ENCODE results near the gene ZNF423.

The ZNF423 gene

DNA sequence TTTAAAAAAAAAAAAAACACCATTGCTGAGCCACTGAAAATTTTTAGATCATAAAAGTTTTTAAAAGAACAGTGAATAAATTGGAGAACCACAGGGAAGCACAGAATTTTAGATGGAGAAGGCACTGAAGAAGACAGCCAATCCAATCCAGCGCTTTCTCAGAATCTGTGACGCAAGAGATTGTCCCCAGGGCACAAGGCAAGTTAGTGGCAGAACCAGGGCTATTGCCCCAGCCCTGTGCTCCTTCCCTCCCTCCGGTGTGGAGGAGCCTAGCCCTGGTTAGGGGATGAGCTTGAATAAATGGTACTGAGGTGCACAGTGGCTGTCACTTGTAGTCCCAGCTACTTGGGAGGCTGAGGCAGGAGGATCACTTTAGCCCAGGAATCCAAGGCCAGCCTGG is 108.3 kb downstream of the ZNF423 start:
- no peak for DNase-seq

- no peak for DNase-seq
These were observed 109.4 kb downstream of the ZNF423 start for GRCh38 chr16:49746545-49746944.

GRCh38 chr16:49745311-49745747 is 110.6 kb downstream of the ZNF423 start:
- DNase-seq, result no peak

DNA sequence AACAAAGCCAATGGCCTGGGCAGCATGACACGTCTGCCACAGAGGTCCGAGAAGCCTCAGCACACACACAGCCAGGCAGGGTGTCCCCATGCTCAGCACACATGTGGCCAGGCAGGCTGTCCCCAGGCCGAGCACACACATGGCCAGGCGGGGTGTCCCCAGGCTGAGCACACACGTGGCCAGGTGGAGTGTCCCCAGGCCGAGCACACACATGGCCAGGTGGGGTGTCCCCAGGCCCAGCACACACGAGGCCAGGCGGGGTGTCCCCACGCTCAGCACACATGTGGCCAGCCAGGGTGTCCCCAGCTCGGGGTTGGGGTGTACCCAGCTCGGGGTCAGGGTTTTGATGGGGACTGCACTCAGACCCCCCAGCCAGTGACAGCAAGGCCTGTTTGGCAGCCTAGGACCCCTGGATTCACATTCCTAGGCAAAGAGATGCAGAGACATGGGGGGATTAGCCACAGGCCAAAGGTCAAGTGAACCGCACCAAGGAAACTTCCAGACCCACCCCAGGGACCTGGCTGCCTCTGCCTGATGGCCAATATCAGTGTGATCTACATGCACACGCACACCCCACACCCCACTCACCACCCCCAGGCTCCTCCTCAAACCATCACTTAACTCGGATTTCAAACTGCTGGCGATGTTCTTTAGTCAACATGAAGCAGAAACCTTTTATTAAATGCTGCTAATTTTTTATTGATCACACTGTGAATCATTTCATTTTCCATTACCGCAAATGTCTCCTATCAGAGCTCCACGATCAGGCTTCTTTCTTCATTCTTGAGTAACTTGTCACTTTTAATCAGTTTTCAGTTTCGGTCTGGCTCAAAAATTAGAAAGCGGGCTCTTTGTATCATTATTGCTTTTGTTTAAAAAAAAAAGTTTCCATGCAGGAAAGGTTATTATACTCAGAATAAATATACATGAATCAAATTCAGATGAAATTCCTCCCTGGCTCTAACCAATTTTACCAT is 111.4 kb downstream of the ZNF423 start:
- no peak for DNase-seq

DNA sequence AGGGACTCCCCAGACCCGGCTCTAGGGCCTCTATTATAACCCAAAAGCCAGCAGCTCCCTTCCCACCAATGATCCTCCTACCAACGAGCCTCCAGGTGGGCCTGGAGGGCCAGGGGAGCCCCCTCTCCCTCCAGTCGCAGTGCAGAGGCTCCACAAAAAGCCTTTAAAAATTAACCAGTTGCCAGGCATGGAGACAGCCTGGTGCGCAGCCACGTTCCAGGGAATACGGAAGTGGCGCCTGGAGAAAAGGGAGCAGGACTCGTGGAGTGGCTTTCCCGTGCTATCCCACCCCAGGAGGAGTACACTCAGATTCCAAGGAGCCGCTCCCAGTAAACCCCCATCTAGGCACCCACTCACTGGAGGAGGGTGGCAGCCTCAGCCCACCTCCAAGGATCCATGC is 112.3 kb downstream of the ZNF423 start:
- no peak for DNase-seq

DNA sequence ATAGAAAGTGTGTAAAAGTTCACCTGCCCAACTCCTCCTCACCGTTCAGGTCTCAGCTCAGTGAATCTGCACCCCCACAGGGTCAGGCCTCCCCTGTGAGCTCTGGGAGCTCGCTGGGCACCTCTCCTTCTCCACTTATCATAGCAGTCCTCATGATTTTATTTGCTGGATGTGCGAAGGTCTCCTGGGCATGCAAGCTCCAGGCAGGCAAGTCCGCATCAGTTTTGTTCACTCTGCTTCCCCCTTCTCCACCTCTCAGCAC is 112.8 kb downstream of the ZNF423 start:
- no peak for DNase-seq

GRCh38 chr16:49742428-49743202 is 113.3 kb downstream of the ZNF423 start:
- no peak for DNase-seq

GRCh38 chr16:49740256-49740655 is 115.7 kb downstream of the ZNF423 start:
- DNase-seq, result no peak

DNA sequence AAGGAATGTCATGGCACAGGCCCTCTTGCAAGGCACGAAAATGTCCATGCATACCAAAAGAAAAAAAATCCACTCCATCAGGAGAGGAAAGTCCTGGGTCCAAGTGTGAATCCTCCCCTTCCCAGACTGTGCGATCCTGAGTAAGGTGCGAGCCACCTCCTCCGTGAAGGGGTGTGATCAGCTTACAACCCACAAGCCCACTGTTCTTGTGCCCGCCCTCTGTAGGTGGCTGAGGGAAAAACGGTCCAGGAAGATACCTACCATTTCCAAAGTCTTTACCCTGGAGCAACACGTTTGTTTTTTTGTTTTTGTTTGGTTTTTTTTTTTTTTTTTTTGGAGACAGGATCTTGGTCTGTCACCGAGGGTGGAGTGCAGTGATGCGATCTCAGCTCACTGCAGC is 116.5 kb downstream of the ZNF423 start:
- no peak for DNase-seq

DNA sequence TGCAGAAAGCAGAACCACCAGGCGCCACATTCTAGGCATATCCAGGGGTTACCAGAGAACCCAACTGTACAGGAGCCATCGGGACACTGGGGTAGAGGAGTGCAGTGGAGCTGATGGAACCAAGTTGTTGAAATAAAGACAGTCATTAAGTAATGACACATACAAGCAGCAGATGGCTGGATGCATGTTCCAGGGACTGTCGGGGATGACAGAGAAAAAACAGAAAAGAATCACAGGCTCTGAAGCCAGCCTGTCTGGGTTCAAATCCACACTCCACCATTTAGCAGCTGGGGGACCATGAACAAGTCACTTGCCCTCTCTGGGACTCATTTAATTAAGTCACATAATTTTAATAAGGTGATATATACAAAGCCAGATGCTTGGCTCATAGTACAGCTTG is 117.1 kb downstream of the ZNF423 start:
- DNase-seq, result no peak

DNA sequence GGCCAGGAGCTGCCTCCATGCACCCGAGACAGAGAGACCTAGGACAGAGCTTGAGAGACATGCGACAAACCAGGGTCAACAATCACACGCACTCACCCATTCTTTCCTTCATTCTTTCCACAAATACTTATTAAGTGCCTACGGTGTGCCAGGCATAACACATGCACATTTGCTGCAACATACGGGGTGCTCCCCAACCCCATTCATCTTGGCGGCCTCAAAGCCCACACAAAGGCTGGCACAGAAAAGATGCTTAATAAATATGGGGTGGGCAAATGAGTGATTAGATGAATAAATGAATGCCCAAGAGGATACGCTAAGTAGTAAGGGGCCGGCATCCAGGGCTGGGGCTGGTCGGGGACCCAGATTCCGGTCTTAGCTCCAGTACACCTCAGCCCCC is 117.9 kb downstream of the ZNF423 start:
- DNase-seq, result no peak

DNA sequence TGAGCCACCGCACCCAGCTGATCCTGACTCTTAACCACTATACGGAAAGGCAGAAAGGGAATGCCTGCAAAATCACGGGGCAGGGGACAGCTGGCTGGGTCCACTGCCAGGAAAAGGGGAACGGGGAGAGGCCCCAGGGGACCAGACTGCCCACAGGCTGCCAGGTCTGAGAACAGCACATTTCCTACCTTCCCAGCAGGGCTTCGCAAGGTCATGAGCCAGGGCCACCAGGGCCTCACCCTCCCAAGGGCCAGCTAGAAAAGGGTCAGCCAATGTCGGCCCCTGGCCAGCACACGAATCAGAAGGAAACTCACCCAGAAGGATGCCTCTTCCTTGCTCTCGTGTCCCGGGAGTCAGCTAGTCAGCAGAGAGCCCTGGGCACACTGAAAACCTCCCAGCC is 118.4 kb downstream of the ZNF423 start:
- no peak for DNase-seq

- no peak for DNase-seq
These were observed 121.6 kb downstream of the ZNF423 start for GRCh38 chr16:49734331-49734730.

DNA sequence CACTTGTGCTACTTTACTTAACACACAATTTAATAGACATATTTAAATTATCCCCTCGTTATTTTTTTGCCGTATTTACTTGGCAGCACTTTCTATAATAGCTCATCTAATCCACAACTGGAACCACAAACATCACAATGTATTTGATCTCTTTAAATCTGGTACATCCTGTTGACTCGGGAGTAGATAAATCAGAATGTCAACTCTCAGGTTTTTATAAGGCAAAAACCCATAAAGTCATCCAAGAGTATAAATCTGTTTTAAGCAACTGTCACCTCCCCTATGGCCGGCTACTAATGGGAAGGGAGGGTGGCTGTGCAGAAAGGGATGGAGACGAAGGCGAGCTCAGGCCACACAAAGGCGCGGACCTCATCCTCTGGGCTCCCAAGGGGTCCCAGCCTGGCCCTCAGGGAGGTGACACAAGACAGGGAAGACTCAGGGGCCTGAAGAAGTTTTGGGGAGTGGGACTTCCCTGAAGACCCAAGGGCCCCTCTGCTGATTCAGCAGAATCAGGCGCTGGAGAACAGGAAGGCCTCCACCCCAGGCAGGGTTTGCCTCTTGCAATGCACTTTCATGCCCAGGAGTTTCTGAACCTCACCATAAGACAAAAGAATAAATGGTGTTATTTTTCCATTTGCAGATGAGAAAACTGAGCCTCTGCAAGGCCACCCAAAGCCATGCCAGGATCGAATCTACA is 122.5 kb downstream of the ZNF423 start:
- DNase-seq, result no peak

DNA sequence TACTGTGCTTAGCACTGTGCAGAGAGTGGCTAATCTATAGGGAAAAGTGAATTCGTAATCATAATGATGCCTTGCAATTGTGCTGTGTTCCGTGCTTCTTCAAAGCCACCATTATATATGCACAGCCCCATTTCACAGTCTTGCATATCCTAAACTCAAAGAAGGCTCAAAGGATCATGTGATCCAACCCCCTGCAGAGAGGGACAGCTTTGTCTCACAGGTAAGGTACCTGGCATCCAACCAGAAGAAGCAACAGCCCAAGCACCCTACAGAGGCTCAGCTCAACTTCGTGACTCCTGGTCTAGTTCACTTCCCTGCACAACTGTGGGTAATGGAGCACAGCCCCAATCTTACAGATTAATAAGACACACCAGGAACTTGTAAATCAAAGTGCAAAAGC is 124.0 kb downstream of the ZNF423 start:
- DNase-seq, result no peak

GRCh38 chr16:49730772-49731171 is 125.1 kb downstream of the ZNF423 start:
- no peak for DNase-seq

GRCh38 chr16:49727611-49728010 is 128.3 kb downstream of the ZNF423 start:
- DNase-seq, result no peak

- DNase-seq, result no peak
These were observed 129.8 kb downstream of the ZNF423 start for GRCh38 chr16:49726155-49726554.

DNA sequence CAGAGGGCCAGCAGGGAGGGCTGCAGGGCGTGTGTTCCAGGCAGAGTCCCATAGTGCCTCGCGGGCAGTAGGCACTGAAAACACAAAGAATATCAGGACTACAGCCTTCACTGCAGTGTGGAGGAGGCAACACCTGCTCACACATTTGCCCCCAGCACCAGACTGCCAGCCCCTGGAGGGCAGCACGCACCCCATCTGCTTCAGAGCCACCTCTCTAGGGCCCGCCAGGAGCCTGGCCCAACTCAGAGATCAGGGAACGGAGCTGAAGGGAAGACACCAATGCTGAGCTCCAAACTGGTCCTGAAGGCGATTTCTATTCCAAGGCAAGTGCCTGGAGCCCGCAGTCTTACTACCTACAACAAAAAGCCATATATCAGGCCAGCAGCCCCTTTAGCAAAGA is 130.3 kb downstream of the ZNF423 start:
- no peak for DNase-seq

DNA sequence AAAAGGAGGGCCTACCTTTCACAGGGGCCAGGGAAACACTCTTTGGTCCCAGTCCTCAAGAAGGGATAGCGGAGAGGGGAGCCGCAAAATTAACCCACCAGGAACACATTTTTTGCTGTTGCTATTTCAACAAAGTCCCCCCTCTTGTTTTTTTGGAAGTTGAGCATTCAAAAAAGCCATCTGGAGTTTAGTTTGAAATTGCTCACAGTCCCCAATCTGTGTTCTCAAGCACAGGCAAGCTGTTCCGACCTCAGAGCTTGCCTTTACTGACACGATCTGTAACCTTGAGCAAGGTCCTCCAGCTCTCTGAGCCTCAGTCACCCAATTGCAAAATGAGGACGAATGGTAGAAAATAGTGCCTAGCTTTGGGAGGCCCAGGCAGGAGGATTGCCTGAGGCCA is 131.1 kb downstream of the ZNF423 start:
- no peak for DNase-seq

- DNase-seq, result no peak
These were observed 132.6 kb downstream of the ZNF423 start for GRCh38 chr16:49723310-49723709.

GRCh38 chr16:49720225-49720624 is 135.7 kb downstream of the ZNF423 start:
- DNase-seq, result no peak

DNA sequence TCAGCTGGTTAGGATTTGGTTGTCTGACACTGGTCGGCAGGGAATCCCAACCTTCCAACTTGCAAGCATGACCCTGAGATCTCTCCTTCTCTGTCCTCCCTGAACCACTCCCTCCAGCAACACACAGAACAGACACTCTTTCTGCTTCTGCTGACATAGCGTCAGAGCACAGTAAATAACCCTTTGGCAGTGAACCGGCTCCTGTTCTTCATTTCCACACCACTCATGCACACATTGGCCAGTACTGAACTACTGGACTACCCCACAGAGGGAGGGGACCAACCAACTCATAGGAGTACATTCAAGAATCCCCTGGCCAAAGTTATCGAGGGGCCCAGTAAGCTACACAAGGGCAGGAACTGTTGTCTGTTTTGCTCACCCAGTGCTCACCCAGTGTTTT is 138.2 kb downstream of the ZNF423 start:
- no peak for DNase-seq

All from activated CD4-positive, alpha-beta T cell treated with anti-CD3 and anti-CD28 coated beads, Interleukin-2, amount 50 U/mL, for 48 hours (primary cell).